Erythroblast (primary cell): ENCODE data around the gene PTPRC.

Source experiments
- GATA1 ChIP-seq: IDR thresholded peaks from 2 replicates; pipeline ENCODE4 v1.6.1; 2011; ENCODE audit warnings: low read depth, mild to moderate bottlenecking, control low read depth, low read length, moderate library complexity
- POLR2A ChIP-seq: IDR thresholded peaks from 2 replicates; pipeline ENCODE4 v1.6.1; 2011; ENCODE audit warnings: mild to moderate bottlenecking, low read length

DNA sequence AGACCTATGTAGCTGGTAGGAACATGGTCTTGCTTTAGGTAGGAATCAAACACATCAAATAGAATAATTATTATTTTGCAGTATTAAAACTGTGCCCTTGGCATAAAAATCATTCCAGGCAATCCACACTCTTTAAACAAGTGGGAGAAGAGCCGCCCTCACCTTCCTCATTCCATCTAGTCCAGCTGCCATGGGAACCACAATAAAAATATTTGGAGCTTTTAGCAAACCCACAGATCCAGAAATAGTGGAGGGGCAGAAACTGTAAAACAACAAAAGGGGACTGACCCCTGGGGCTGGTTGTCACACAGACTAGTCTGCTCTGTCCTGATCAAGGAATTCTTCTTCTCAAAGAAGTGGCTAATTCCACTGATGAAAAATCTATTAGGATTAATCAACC is 61.6 kb downstream of the PTPRC start:
- TF ChIP-seq POLR2A (no peak), GATA1 (no peak)
